HEK293T (cell line): ENCODE data around the gene CTNNA3.

Experiments
- BHLHE40 ChIP-seq: fragments of 450-650 bp; IDR thresholded peaks from 2 replicates; pipeline ENCODE4 v1.6.1; 2016; ENCODE audit warnings: mild to moderate bottlenecking, moderate library complexity, borderline replicate concordance
- ELF4 ChIP-seq: fragments of 450-650 bp; IDR thresholded peaks from 2 replicates; pipeline ENCODE4 v1.6.1; 2017; ENCODE audit warnings: antibody characterized with exemption
- ZNF384 ChIP-seq: fragments of 450-650 bp; IDR thresholded peaks from 2 replicates; pipeline ENCODE4 v1.6.1; 2016

- no peak for TF ChIP-seq ZNF384
- TF ChIP-seq BHLHE40, result no peak
- TF ChIP-seq ELF4, result no peak
These were observed 847.1 kb downstream of the CTNNA3 start for GRCh38 chr10:66848856-66849255.
